Ishikawa (cell line): ENCODE data around the gene G2E3.

Source experiments
- CEBPB ChIP-seq: IDR thresholded peaks from 2 replicates; pipeline ENCODE4 v1.6.1; 2012
- CREB1 ChIP-seq: IDR thresholded peaks from 2 replicates; pipeline ENCODE4 v1.6.1; 2012; ENCODE audit warnings: low read depth
- EGR1 ChIP-seq: IDR thresholded peaks from 2 replicates; pipeline ENCODE4 v1.6.1; 2012
- EP300 ChIP-seq: IDR thresholded peaks from 2 replicates; pipeline ENCODE4 v1.6.1; 2012; ENCODE audit warnings: borderline replicate concordance
- FOXM1 ChIP-seq: IDR thresholded peaks from 2 replicates; pipeline ENCODE4 v1.6.1; 2012; ENCODE audit warnings: low read depth, borderline replicate concordance
- MAX ChIP-seq: IDR thresholded peaks from 2 replicates; pipeline ENCODE4 v1.6.1; 2012
- NFIC ChIP-seq: IDR thresholded peaks from 2 replicates; pipeline ENCODE4 v1.6.1; 2012
- RAD21 ChIP-seq: IDR thresholded peaks from 2 replicates; pipeline ENCODE4 v1.6.1; 2012; ENCODE audit warnings: low read depth
- REST ChIP-seq: IDR thresholded peaks from 2 replicates; pipeline ENCODE4 v1.6.1; 2012; ENCODE audit warnings: low read depth, mild to moderate bottlenecking
- TAF1 ChIP-seq: IDR thresholded peaks from 2 replicates; pipeline ENCODE4 v1.6.1; 2012; ENCODE audit warnings: low read depth, mild to moderate bottlenecking
- TCF12 ChIP-seq: IDR thresholded peaks from 2 replicates; pipeline ENCODE4 v1.6.1; 2012; ENCODE audit warnings: low read depth
- TEAD4 ChIP-seq: IDR thresholded peaks from 2 replicates; pipeline ENCODE4 v1.6.1; 2012
- USF1 ChIP-seq: IDR thresholded peaks from 2 replicates; pipeline ENCODE4 v1.6.1; 2012
- YY1 ChIP-seq: IDR thresholded peaks from 2 replicates; pipeline ENCODE4 v1.6.1; 2012; ENCODE audit warnings: low read depth
- ZBTB7A ChIP-seq: IDR thresholded peaks from 2 replicates; pipeline ENCODE4 v1.6.1; 2012; ENCODE audit warnings: low read depth

The G2E3 gene

GRCh38 chr14:30558675-30559555, at the start of gene G2E3:
TSS of gene G2E3 (plus strand) at chr14:30559158. CDS start at chr14:30581080, 21,922 bp downstream.
- 0 out of 2 replicates have a peak, but pooled peaks have one; percentile 23 for TF ChIP-seq NFIC
- peak; percentile 81 for TF ChIP-seq TAF1
- peak; percentile 64; the same call in 1 of the 2 replicates for TF ChIP-seq TCF12
- peak; percentile 61 for TF ChIP-seq YY1
- TF ChIP-seq EP300 = no peak
- 0 out of 2 replicates have a peak, but pooled peaks have one; percentile 33 for TF ChIP-seq ZBTB7A
- TF ChIP-seq FOXM1 = peak; percentile 80
- no peak for TF ChIP-seq TEAD4
- no peak for TF ChIP-seq USF1
- TF ChIP-seq MAX = peak; percentile 91

GRCh38 chr14:30517737-30518136, 41.2 kb upstream of the G2E3 start:
- TF ChIP-seq ZBTB7A = no peak

GRCh38 chr14:30518867-30519560, 39.9 kb upstream of the G2E3 start:
- no peak for TF ChIP-seq FOXM1
- no peak for TF ChIP-seq RAD21
- TF ChIP-seq MAX = no peak

GRCh38 chr14:30519961-30520360, 39.0 kb upstream of the G2E3 start:
- TF ChIP-seq REST = no peak
- TF ChIP-seq TAF1 = no peak
- no peak for TF ChIP-seq RAD21
- no peak for TF ChIP-seq TEAD4
- no peak for TF ChIP-seq CEBPB
- TF ChIP-seq USF1 = no peak
- no peak for TF ChIP-seq MAX
- no peak for TF ChIP-seq FOXM1
- no peak for TF ChIP-seq EP300
- no peak for TF ChIP-seq NFIC
- TF ChIP-seq ZBTB7A = no peak
- no peak for TF ChIP-seq TCF12
- no peak for TF ChIP-seq EGR1
- TF ChIP-seq CREB1 = no peak
- no peak for TF ChIP-seq YY1

- TF ChIP-seq REST (no peak), TCF12 (no peak), TAF1 (no peak), EGR1 (no peak)
Observed at GRCh38 chr14:30520536-30520935, 38.4 kb upstream of the G2E3 start.
